Dermis blood vessel endothelial cell (primary cell): ENCODE results near the gene LRTM2. TPM values are rescaled to one million over a fixed set of nuclear protein-coding genes. Genes with fewer than 3 reads are reported as not detected.
"Not testable (repeated sequence)": the region's sequence is repeated elsewhere in the genome, so short reads cannot be mapped to it uniquely, and the experiment has no call there.

Source experiments
- DNase-seq: peaks from one replicate; pipeline ENCODE4 v3.0.0; 2010
- total RNA-seq: library from RNA; depleted of rRNA; stranded (reverse); fragments of >200 nt; gene quantifications from 2 replicates; pipeline ENCODE4 v1.2.3, GENCODE V29; 2014

Gene LRTM2
- total RNA-seq, 1 donor from 2014 or later = not detected

GRCh38 chr12:1812650-1813302, 7.6 kb upstream of the LRTM2 start:
- peak; percentile 58 for DNase-seq

DNA sequence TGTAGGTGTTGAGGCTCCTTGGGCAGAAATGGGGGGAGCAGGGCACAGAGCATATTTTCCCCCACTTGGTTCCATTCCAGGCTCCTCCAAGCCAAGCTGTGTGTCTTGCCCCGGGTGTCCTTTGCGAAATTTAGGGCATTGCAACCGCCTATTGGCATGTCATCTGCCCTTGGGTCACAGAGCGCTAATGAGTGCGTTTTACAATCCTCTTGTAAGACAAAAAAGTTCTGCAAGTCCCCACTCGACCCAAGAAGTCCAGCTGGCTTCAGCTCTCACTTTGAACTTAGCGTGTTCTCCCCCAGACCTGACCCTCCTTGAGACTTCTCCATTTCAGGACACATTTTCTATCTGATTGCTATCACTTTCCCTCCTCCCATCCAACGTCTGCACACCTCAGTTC, 6.1 kb upstream of the LRTM2 start:
- DNase-seq = no peak

DNA sequence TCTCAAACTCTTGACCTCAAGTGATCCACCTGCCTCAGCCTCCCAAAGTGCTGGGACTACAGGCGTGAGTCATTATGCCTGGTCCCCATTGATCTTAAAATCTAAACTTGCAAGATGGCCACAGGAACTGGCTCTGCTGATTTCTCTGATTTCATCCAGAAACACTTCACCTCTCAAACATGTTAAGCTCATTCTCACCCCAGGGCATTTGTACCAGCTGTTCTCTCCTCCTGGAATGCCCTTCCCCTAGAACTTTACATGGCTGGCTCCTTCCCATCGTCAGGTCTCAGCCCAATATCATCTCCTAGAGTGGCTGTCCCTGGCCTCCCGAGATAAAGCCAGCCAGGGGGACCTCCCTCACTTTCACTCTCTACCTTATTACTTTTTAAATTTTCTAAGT, 5.3 kb upstream of the LRTM2 start:
- no peak for DNase-seq

GRCh38 chr12:1815814-1816729, 4.3 kb upstream of the LRTM2 start:
- no peak for DNase-seq

DNA sequence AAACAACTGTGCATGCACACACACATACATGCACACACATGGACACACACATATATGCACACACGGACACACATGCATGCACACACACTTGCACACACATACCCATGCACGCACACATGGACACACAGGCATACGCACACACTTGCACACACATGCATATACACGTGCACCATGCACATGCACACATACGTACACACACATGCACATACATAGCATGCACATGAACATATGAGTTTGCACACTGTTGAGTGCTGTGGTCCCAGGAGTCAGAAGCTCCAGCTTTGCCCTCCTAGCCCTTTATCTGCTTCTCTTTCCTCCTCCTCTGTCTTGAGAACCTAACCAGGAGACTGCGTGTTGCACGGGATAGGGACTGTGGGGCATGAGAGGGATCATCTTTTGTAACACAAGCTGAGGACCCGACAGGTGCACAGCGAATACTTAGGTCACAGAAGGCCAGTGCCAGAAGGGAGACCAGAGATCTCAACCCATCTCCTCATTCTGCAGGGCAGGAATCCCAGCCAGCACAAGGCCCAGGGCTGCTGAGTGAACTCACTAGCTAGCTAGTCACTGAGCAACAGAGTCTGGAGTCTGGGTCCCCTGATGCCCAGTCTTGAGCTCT, 3.5 kb upstream of the LRTM2 start:
- DNase-seq = no peak

DNA sequence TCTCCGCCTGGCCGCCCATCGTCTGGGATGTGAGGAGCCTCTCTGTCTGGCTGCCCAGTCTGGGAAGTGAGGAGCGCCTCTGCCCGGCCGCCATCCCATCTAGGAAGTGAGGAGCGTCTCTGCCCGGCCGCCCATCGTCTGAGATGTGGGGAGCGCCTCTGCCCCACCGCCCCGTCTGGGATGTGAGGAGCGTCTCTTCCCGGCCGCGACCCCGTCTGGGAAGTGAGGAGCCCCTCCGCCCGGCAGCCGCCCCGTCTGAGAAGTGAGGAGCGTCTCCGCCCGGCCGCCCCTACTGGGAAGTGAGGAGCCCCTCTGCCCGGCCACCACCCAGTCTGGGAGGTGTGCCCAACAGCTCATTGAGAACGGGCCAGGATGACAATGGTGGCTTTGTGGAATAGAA, 2.4 kb upstream of the LRTM2 start:
- not testable (repeated sequence) for DNase-seq

GRCh38 chr12:1819050-1819449, 1.3 kb upstream of the LRTM2 start:
- no peak for DNase-seq

- DNase-seq = no peak
Measured at GRCh38 chr12:1819571-1819970, 794 bp upstream of the LRTM2 start.

DNA sequence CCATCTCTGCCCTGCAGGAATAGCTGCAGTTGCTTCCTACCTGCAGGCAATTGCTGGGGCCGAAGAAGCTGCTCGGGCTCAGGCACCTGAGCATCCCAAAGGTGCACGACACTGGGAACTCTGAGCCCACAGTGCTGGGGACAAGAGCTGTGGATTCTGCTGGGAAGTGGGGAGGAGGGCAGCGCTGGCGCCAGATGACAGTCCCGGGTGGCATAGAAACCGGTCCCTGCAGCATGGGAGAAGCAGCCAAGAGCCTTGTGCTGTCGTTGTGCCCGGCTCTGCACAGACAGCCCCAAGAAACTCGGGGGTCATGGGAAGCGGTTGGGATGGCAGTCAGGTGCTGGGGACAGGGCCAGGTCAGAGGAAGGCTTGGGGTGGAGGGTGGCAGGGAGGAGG, 529 bp downstream of the LRTM2 start:
- DNase-seq = no peak

DNA sequence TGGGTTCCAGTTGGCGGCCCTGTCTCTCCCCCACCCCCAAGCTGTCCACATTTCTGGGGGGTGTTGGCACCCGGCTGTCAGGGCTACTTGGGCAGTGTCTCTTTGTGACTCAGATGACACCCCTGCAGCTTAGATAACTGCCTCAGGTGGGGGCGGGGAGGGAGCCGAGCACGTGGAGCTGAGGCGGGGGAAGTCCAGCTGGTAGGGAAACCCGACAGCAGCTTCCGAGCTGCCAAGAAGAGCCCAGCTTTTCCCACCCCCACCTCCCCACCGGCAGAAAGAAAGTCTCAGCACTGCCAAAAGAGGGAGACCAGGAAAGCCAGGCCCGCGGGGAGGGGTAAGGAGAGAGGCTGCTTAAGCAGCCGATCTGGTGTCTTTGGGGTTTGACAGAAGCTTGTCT, 1.4 kb downstream of the LRTM2 start:
- no peak for DNase-seq

DNA sequence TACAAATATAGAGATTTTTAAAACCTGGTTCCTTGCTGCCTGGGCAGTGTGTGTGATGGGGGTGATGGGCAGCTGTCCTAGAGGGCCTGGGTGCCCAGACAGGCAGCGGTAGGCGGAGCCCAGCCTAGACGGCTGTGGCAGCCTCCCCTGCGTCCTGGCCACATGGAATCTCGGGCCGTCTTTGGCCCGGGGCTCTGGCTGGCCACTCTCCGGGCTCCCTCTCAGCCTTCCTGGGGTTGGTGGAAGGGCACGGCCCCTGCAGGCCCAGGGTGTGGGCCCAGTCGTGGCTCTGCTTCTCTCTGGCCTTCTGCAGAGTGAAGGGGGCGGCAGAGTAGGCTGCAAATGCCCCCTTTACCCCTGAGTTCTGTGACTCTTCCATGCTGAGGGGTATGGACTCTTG, 2.3 kb downstream of the LRTM2 start:
- no peak for DNase-seq

DNA sequence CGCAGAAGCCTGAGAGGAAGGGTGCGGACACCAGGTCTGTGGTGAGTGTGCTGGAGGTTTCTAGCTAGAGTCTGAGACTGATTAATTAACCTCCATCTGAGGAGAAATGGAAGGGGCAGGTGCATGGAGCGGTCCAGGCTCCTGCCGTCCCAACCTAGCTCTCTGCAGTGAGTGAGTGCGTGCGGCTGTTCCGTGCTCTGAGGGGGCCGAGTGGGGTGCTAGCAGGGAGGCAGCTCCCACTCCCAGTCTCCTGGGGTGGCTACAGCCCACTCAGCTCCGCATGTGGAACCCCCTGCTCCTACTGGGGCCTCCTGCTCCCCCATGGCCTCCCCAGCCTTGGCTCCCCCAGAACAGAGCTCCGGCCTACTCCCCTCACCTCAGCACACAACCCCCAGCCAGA, 2.9 kb downstream of the LRTM2 start:
- no peak for DNase-seq

GRCh38 chr12:1825382-1826102, 5.2 kb downstream of the LRTM2 start:
- no peak for DNase-seq

DNA sequence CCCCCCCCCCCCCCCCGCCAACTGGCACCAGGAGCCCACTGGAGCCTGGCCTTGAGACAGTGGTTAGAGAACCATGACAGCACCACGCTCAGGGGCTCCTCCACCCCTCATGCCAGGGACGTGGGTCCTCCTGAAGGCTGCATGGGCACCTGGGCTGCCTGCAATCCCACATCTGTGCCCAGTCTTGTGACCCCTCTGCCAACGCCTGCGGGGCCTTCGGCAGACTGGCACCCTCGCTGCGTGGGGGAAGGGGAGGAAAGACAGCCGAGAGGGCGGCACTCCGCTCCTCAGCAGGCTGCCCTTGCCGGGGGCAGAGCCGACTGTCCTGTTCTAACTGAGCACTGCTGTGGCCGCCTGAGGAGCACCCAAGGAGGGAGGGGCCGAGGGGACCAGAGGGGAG, 6.0 kb downstream of the LRTM2 start:
- DNase-seq = no peak

DNA sequence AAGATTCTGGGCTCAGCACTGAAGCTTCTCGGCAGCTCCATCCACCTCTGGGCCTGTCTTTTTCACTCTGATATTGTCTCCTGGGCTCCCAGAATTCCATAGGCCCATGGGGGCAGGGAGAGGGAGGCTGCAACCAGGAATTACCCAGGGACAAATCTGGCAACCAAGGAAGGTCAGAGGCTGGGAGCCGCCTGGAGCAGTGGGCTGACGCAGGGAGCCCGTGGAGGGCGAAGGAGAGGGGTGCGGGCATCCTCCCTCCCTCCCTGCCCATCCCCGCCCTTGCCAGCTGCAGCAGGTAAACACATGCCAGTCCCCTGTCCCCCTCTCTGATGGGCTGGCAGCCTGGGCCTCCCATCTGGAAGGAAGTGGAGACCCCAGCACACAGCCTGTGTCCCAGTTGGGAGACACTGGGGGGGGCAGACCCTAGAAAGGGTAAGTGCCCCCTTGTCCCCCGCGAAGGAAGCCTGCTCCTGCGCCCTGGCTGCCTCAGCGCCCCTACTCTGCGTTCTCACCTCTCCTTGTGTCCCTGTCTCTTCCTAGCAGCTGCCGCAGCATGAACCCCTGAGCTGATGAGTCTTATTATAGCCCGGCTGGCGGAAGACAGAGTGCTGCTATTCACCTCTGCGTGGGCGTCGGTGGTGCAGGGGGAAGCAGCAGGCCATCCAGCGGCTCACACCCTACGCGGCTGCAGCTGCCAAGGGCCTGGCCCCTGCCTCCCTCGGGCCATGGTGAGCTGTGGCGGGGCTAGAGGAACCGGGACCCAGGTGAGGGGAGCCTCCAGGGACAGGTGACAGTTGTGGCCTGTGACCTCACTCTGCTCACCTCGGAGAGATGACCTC, 6.7 kb downstream of the LRTM2 start:
- DNase-seq = no peak

GRCh38 chr12:1827826-1828805, 7.8 kb downstream of the LRTM2 start:
- no peak for DNase-seq

- DNase-seq = no peak
Measured at GRCh38 chr12:1828856-1829255, 8.5 kb downstream of the LRTM2 start.

DNA sequence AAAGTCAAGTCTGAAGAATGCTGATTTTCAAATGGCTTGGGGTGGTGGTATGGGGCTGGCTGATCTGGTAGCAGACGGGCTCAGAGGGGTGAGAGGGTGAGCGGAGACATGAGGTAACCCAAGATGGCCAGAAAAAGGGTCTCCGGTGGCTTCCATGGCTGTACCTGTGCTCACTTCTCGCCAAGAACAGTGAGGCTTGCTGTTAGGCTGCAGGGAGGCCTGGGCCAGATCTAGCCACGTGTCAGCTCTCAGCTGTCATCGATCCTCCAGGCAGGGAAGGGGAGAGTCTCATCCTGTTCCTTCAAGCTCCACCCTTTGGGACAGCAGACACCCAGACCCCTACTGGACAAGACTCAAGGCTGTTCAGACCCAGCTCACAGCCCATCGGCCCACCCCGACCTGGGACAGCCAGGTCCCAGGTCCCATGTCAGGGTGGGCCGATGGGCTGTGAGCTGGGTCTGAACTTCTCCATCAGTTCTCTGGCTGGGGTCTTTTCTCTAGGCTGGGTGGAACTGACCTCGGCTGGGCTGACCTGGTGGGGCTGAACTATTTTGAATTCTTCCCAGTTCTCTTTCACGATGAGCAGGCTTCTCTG, 9.0 kb downstream of the LRTM2 start:
- DNase-seq = no peak

- DNase-seq = no peak
Measured at GRCh38 chr12:1830401-1830845, 10.1 kb downstream of the LRTM2 start.
